IPS DF 4.7 (cell line): ENCODE results near the gene LCA5.
"Not testable (repeated sequence)": the region's sequence is repeated elsewhere in the genome, so short reads cannot be mapped to it uniquely, and the experiment has no call there.

ENCODE experiments used
- DNase-seq: peaks from one replicate; pipeline ENCODE4 v3.0.0-alpha.2; 2013; ENCODE audit warnings: low spot score; ENCODE audit errors: extremely low read depth

LCA5 gene

DNA sequence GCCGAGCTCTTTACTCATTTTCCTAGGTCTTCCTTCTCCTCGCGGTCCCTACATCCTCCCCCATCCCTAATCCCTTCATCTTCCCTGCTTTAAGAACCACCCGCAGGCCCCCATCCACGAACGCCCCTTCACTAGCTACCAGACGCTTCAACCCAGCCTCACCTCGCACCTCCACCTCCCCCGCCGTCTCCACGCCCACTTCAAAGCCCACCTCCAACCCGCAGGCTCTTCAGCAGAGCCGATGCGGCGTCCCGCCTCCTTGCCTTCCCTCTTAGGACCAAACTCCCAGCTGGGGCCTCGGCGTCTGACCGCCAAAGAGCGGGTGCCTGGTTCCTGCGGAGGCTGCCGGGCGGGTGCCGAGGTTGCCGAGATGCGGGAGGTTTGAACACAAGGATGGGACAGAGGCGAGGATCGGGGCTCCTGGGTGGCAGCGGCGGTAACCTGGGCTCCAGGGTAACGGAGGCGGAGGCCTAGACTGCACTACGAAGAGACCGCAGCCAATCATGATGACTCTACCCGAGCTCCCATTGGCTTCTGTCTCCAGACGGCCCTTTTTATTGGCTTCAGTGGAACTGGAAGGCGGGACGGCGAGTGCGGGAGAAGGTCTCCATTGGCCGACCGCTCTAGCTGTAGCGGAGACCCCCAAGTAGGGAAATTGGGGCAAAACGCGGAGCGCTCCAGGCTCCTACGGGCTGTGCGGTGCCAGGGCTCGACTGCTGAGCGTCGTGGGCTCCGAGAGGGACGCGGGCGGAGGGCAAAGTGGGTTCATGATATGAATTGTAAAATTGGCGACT, at the start of gene LCA5:
TSS of gene LCA5 (minus strand) at position 477 of the 794 bp plus-strand sequence. CDS start 18,536 bp downstream, outside the sequence.
- peak; percentile 93 for DNase-seq

DNA sequence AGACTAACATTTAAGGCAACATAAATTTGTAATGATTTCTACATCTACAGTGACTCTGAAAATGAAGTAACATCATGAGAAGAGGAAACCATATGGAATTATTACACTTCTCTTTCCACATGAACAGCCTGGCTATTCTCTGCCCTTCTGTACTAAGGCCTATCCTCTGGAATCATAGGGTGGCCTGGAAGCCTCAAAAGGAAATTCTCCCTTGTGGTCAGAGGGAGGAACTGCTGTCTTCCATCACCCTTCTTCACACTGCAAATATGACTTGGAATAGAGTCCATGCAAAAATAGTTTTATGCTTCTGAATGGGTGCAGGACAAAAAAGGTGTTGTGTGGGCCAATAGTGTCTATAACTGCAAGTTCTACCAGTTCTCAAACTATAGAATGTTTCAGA, 49.3 kb upstream of the LCA5 start:
- DNase-seq, result no peak

DNA sequence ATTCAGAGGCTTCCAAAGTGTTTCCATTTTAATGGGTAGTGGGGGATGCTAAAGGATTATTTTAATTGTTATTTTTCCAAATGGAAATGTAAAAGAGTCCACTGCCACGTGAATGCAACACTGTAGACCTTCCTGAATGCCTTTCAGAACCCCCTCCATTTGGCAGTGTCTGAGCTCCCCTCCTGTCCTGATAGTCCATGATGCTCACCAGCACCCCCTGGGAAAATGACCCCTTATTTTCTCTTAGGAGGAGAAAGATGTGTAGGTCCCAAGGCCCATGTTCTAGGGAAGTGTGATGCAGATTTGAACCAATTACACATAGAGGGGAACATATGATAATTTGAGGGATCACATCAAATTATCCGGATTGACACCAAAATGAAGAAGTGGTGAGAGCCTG, 47.1 kb upstream of the LCA5 start:
- no peak for DNase-seq

DNA sequence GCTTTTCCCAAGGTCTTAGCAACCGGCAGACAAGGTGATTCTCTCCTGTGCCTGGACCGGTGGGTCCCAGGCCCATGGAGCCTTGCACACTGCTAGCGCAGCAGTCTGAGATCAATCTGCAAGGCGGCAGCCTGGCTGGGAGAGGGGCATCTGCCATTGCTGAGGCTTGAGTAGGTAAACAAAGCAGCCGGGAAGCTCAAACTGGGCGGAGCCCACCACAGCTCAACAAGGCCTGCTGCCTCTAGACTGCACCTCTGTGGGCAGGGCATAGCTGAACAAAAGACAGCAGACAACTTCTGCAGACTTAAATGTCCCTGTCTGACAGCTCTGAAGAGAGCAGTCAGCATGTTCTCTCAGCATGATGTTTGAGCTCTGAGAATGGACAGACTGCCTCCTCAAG, 40.7 kb upstream of the LCA5 start:
- DNase-seq, result not testable (repeated sequence)

DNA sequence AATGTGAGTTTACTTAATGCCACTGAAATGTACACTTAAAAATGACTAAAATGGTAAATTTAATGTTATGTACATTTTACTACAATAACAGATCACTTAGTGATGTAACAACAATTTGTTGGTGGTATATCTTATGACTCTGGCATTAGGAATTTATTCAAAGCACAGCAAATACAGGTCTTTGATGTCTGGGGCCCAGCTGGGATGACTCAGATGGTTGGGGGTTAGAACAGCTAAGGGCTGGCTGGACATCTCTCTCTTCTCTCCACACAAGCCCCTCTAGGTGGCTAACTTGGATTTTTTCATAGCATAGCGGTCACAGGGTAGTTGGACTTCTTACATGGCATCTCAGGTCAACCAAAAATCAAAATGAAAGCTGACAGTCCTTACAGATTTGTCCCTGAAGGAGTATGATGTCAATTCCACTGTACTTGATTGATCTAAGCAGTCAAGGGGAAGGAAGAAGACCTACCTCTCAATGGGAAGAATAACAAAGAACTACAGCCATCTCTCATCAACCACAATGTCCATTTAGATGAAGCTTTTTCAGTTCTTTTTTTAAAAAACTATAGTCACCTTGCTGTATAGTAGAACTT, 37.5 kb upstream of the LCA5 start:
- DNase-seq, result no peak

DNA sequence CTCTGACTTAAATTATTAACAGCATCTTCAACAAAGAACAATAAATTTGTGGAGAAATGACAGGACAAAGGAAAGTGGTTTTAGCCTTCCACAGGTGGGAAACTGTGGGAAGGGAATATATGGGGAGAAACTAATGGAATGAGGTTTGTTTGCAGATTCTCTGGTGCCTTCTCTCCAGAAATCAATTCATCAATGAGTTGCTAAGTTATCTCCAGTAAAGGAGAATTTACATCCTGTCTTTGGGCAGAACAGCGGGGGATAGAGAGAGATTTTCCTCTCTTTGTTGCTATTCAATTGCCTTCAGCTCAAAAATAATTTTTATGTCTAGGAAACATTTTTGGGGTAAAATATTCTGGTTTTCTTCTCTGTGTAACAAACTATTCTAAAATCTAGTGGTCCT, 36.9 kb upstream of the LCA5 start:
- DNase-seq, result no peak

DNA sequence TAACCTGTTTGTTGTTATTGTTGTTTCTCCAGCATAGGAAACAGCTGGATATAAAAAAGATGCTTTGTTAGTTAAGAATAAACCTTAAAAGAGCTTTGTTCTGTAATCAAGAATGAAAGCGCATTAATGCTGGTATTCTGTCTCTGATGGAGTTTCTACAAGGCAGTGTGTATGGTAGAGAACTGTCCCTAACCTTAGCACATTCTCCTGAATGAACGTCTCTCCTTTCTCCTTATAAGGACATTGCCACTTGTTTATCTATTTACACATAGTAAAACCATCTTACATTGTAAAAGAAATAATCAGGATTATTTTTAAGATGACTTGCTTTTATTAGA, 33.8 kb upstream of the LCA5 start:
- no peak for DNase-seq

DNA sequence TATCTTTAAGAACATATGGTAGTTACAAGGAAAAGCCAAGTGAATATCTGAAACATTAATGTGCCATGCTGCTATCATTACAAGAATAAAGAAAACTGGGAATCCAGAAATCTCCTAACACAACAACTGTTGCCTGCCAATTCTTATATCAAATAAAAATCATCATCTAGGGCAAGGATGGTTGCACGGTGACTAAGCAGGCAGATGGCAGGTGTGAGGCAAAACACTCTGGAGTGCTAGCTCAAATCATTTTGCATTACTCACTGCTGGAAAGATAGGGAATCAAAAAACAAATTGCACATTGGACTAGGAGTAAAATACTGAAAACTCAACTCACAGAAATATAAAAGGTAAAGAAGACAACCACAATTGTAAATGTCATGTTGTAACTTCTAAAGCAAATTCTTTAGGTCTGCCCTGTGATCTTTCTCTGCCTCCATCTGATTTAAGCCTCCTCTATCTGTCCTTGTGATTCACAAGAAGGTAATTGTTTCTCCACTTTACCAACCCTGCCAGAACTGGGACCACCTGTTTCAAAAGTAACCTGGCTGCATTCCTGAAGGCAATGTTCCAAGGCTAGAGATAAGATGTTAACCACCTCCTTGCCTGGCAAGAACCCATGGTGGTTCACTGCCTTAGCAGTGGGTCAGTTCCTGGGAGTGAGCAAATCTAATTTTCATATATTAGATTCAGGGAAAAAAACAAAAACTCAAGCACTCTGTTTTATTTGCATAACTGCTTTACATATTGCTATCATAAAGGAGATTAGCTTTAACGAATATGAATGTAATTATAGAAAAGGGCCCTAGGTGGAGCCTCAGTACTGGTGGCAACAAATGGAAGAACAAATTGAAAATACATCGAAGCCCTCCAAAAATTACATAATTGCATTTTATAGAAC, 33.1 kb upstream of the LCA5 start:
- peak; percentile 64 for DNase-seq

DNA sequence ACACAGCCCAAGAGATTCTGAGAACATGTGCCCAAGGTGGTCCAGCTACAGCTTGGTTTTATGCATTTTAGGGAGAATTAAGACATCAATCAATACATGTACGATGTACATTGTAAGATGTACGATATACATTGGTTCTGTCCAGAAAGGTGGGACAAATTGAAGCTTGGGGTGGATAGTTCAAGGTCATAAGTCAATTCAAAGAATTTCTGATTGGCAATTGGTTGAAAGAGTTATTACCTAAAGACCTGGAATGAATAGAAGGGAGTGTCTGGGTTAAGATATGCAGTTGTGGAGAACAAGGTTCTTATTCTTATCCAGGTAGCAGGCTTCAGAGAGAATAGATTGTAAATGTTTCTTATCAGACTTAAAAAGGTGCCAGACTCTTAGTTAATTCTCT, 31.8 kb upstream of the LCA5 start:
- DNase-seq, result no peak

DNA sequence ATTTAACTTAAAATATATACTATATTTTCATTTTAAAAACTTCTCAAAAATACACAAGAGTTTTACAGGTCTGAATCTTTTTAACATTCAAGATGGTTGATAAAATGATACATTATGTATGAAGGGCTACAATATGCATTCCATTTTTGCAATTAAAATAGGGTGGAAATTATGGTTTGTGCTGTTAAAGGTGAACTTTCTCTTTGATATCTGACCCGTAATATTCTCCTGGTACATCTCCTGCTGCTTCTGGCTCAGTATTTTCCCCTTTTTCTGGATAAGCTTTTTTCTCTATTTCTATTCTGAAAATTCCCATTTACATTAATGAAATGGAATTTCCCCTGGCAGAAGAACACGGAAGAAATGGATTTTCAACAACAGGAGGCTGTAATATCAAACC, 27.4 kb upstream of the LCA5 start:
- no peak for DNase-seq

DNA sequence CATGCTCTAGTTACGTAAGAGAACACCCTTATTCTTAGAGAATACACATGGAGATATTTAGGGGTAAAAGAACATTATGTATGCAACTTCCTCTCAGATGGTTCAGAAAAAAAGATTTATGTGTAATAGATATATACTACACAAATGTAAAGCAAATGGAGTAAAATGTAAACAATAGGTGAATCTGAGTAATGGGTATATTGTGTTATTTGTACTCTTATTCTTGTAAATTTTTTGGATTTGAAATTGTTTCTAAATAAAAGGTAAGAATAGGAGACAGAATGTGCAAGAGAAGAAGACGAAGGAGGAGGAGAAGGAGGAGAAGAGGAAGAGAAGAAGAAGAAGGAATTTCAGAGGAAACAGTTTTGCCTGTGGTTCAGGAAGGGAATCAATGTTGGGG, 22.5 kb upstream of the LCA5 start:
- DNase-seq, result no peak

DNA sequence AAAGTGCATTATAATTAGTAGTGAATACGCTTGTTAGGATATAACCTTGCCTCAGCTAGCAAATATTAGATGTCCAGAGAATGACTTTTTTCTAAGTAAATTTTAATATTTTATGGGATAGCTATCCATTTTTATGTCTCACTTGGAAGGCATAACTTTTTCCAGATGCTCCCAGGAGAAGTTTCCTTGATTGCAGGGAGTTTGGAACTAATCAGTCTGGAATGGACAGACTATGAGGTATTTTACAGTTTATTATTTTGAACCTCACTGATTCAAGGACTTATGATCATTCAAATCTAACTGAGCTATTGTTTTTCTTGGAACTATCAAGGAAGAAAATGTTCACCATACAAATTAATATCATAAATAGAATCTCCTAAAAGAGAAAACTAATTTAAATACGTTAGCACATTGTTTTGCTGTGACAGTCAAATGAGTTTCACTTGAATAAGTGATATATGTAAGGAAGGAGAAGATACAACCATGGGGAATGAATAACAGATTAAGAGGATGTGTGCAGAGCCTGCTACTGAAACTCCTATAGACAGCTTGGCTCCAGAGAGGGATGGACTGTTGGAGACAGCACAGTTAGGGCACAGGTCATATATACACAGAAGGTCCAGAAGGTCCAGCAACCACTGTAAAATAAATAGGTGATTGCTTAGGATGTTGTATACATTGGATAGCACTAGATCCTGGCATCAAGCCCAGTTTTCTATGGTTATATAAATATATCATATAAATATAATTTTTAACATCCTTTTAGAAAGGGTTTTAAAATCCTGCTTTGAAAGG, 20.6 kb upstream of the LCA5 start:
- DNase-seq, result no peak

DNA sequence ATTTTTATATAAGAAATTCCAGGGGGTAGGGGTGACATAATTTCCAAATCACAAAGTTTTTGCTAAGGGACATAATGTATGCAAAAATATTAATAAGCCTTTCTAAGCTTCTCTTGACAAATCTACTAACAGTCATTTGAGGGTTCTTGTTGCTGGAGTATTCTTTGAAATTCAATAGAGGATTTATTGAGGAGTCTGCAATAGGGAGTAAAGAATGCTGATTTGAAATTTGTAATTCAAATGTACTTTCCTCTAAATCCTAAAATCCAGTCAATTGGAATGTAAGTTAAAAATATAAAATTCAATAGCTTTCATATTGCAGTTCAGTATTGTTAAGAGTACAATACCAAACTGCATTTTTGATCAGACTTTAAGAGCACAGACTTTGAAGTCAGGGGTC, 17.1 kb upstream of the LCA5 start:
- no peak for DNase-seq

DNA sequence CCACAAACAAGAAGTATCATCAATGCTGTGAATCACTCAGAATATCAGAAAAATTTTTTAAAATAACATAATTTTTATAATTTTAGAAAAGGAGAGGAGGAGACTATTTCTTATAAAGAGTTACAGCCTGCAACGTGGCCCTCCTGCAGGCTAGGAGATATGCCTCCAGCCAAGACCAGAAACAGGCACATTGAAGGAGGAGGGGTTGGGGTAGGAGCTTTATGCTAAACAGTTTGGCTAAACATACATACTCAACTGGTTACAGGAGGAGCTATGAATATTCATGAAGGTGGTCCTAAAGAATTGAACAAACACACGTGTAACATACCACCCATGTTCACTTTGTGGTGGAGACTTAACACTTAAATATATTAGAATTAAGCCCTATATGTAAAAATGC, 14.2 kb upstream of the LCA5 start:
- no peak for DNase-seq

DNA sequence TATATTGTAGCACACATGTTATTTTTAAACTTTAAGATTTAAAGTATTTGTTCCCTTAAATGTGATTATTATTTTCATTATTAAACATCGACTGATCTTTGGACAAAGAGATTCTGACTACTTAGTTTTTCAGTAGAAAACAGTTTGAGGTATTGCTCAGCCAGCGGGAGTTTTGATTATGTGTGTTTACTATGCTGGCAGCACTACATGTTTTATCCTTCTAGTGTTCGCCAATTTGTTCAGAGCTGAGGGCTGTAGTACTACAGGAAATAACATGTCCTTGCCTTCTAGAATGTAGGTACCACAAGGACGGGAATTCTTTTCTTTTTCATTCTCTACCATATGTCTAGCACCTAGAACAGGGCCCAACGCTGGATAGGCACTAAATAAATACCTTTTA, 11.1 kb upstream of the LCA5 start:
- DNase-seq, result no peak

DNA sequence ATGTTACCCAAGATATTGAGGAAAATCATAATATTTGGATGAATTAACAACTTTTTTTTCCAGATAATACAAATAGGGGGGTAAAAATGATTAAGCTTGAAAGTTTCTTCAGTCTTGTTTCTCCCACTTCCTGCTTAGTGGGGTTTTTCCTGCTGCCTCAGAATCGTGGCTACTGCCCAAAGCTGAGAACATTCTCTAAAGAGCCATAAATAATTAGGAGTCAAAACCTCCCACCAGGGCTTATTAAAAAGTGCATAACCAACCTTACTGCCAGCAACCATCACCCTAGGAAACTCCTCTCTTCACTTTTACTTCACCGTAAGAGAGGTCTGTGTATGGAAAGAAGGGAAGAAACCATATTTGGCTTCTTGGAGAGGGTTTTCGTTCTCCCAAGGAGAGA, 9.0 kb upstream of the LCA5 start:
- DNase-seq, result no peak

DNA sequence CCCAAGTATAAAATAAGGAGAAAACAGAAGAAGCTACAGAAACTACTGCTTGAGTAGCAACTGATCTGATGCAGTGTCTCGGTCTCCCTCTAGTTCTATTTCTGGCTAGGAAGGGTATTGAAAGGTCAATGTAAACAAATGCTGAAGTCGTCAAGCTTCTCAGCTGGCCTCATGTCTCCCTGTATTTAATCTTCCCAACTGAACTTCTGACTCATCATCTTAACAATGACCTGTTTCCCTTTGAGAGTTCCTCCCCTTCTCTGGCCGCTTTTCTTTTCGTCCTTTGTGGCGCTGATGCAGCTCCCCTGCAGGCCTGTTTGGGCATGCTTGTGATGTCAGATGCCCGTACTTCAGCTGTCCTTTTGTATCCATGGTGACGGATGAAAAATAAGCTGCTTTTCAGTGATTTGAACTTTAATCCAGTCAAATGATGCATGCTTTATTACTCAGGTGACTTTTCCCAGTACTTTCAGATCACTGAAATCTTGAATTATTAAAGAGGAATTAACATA, 7.8 kb upstream of the LCA5 start:
- DNase-seq, result peak; percentile 93

DNA sequence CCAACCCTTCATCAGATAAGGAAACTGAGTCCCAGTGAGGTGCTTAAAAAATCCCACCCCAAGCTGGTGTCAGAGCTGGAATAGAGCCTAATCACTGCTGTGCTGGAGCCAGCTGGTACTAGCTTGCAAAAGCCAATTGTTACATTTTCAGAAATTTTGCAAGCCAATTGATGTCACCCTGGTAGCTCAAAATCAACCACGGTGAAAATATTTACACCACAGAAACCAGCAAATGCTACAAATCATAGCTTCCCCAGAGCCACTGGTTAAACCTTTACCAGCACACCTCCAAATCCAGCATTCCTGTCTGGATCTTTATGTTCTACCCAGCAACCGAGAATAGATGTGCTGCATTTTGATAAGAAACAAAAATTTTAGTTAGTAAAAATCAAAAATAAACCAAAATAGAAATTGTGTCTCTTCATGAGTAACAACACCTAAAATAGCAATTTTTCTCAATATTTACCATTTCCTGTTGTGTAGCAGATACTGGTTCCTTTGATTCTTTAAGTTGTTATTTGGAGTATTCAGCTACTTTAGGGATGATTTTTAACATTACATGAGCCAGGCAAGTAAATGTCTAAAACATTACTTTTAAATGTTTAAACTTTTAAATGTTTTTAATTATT, 7.2 kb upstream of the LCA5 start:
- no peak for DNase-seq

DNA sequence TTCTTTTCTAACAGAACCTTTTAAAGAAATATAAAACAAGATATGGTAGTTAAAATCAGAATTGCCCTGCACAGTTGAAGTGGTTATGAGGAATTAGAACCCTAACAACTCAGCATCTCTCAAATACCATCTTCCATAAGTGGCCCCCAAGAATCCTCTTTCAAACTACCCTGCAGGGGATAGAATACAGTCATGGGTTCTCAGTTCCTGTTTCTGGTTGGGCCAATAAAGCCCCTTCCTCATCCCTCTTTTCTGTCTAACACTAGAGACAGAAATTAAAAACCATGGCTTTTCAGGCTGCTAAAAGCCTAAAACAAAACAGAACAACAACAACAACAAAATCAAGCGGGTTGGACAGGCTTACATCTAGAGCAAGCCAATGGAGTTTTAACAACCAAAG, 6.7 kb upstream of the LCA5 start:
- no peak for DNase-seq

DNA sequence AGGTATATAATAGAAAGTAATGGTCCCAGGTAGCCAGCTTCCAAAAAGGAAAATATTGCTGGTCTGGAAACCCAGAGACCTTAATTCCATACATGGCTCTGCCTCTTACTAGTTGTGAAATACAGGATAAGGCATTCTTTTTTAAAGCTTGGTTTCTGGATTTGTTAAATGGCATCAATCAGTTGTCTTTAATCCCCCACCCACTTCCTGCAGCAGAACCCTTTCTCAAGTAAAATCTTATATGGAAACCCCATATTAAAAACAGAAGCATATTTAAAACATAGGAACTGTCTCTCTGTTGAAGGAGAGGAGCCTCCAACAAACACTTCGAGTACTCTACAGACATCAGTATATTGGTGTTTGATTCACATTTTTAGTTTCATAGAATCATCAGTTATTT, 6.2 kb upstream of the LCA5 start:
- no peak for DNase-seq
